Loucy (cell line): ENCODE measurements around the gene NCAM1.

Source experiments
- H2AFZ ChIP-seq: fragments of 200-600 bp; sonication (generic); 2 replicates; pipeline ENCODE4 v1.6.0; 2016; ENCODE audit warnings: antibody characterized with exemption, mild to moderate bottlenecking, low read length, moderate library complexity
- H3F3A ChIP-seq: fragments of 200-600 bp; 2 replicates; pipeline ENCODE4 v1.6.0; 2016; ENCODE audit warnings: antibody characterized with exemption, low read depth, mild to moderate bottlenecking
- H3K27me3 ChIP-seq: fragments of 200-600 bp; sonication (generic); 2 replicates; pipeline ENCODE4 v1.6.1; 2014; ENCODE audit warnings: low read length, mild to moderate bottlenecking; ENCODE audit not compliant: insufficient read depth, poor library complexity, severe bottlenecking
- H3K36me3 ChIP-seq: fragments of 200-600 bp; sonication (generic); 2 replicates; pipeline ENCODE4 v1.6.1; 2016; ENCODE audit warnings: low read length; ENCODE audit not compliant: insufficient read depth
- H3K4me1 ChIP-seq: fragments of 200-600 bp; sonication (generic); 2 replicates; pipeline ENCODE4 v1.5.1; 2014; ENCODE audit warnings: low read length, mild to moderate bottlenecking; ENCODE audit not compliant: insufficient read depth, poor library complexity, severe bottlenecking
- H3K4me2 ChIP-seq: fragments of 200-600 bp; sonication (generic); 2 replicates; pipeline ENCODE4 v1.6.0; 2014; ENCODE audit warnings: antibody characterized with exemption, low read length, low read depth, mild to moderate bottlenecking; ENCODE audit not compliant: poor library complexity, severe bottlenecking
- H3K4me3 ChIP-seq: fragments of 200-600 bp; sonication (generic); 2 replicates; pipeline ENCODE4 v1.5.1; 2014; ENCODE audit warnings: low read length, mild to moderate bottlenecking, mixed read lengths; ENCODE audit not compliant: poor library complexity, severe bottlenecking
- H3K79me2 ChIP-seq: fragments of 200-600 bp; sonication (generic); 2 replicates; pipeline ENCODE4 v1.6.1; 2014; ENCODE audit warnings: low read length; ENCODE audit not compliant: insufficient read depth
- H3K9ac ChIP-seq: fragments of 200-600 bp; sonication (generic); 2 replicates; pipeline ENCODE4 v1.6.0; 2014; ENCODE audit warnings: mild to moderate bottlenecking, low read depth, low read length, moderate library complexity; ENCODE audit not compliant: poor library complexity, severe bottlenecking
- H3K9me2 ChIP-seq: fragments of 200-600 bp; sonication (generic); replicated peaks from 2 replicates; pipeline ENCODE4 v1.6.1; 2016; ENCODE audit warnings: low read depth, low read length, mixed read lengths
- H3K9me3 ChIP-seq: fragments of 200-600 bp; sonication (generic); 2 replicates; pipeline ENCODE4 v1.6.1; 2014; ENCODE audit warnings: mild to moderate bottlenecking, antibody characterized with exemption, low read length, low read depth; ENCODE audit not compliant: insufficient read depth
- H4K20me1 ChIP-seq: fragments of 200-600 bp; sonication (generic); 2 replicates; pipeline ENCODE4 v1.6.0; 2014; ENCODE audit warnings: antibody characterized with exemption, low read length, mild to moderate bottlenecking; ENCODE audit not compliant: insufficient read depth, poor library complexity, severe bottlenecking
- CTCF ChIP-seq: fragments of 200-600 bp; sonication (generic); conservative IDR thresholded peaks from 2 replicates; pipeline ENCODE4 v1.5.1; 2014; ENCODE audit warnings: mild to moderate bottlenecking, antibody characterized with exemption, low read length
- EZH2phosphoT487 ChIP-seq: fragments of 200-600 bp; IDR thresholded peaks from 2 replicates; pipeline ENCODE4 v1.6.1; 2018; ENCODE audit warnings: antibody characterized with exemption, mild to moderate bottlenecking, moderate library complexity, borderline replicate concordance

The NCAM1 gene

GRCh38 chr11:112971195-112971594, 10.0 kb downstream of the NCAM1 start:
- no peaks in the 10 kb centered on the region for H3K9me2 ChIP-seq
- TF ChIP-seq EZH2phosphoT487: no peak
- no peak for TF ChIP-seq CTCF
- no peaks in the 10 kb centered on the region for H3F3A ChIP-seq
- no peaks in the 10 kb centered on the region for H4K20me1 ChIP-seq
- no peaks in the 10 kb centered on the region for H3K27me3 ChIP-seq
- H3K36me3 ChIP-seq: no peaks in the 10 kb centered on the region
- no peaks in the 10 kb centered on the region for H3K4me1 ChIP-seq
- no peaks in the 10 kb centered on the region for H3K79me2 ChIP-seq
- no peak overlapping the region for H3K4me3 ChIP-seq
- no peak overlapping the region for H2AFZ ChIP-seq
- H3K9me3 ChIP-seq: 0 out of 2 replicates have a peak, but pooled peaks cover 2% of the 10 kb centered on the region
- H3K9ac ChIP-seq: no peak overlapping the region
- H3K4me2 ChIP-seq: no peak overlapping the region

- H2AFZ ChIP-seq: no peak overlapping the region
- H3K9me3 ChIP-seq: 0 out of 2 replicates have a peak, but pooled peaks cover 1% of the 10 kb centered on the region
- TF ChIP-seq CTCF (no peak), EZH2phosphoT487 (no peak)
- no peaks in the 10 kb centered on the region for H3K79me2 ChIP-seq
- no peaks in the 10 kb centered on the region for H4K20me1 ChIP-seq
- no peaks in the 10 kb centered on the region for H3K36me3 ChIP-seq
- H3K9me2 ChIP-seq: no peaks in the 10 kb centered on the region
- no peak overlapping the region for H3K4me3 ChIP-seq
- no peaks in the 10 kb centered on the region for H3K27me3 ChIP-seq
- H3K9ac ChIP-seq: no peak overlapping the region
- no peak overlapping the region for H3K4me2 ChIP-seq
- no peaks in the 10 kb centered on the region for H3K4me1 ChIP-seq
- no peaks in the 10 kb centered on the region for H3F3A ChIP-seq
These were observed 10.6 kb downstream of the NCAM1 start for GRCh38 chr11:112971827-112972226.

- Histone ChIP-seq H4K20me1 (no peaks in the 10 kb centered on the region), H3K9me2 (no peaks in the 10 kb centered on the region), H3K9ac (no peak overlapping the region), H3K4me3 (no peak overlapping the region), H3K79me2 (no peaks in the 10 kb centered on the region), H3K9me3 (no peaks in the 10 kb centered on the region), H3K27me3 (no peaks in the 10 kb centered on the region), H3K4me1 (no peaks in the 10 kb centered on the region), H3F3A (no peaks in the 10 kb centered on the region), H3K4me2 (no peak overlapping the region), H2AFZ (no peak overlapping the region), H3K36me3 (no peaks in the 10 kb centered on the region)
- no peak for TF ChIP-seq CTCF
- TF ChIP-seq EZH2phosphoT487: no peak
These were observed 11.4 kb downstream of the NCAM1 start for GRCh38 chr11:112972399-112973145.
